Measurements from ENCODE around the gene ABCE1.

ABCE1 gene

GRCh38 chr4:145097821-145098674 is at the start of gene ABCE1, which contains the start of gene ANAPC10:
Gene ABCE1, plus strand, starts transcription at chr4:145098311. Its CDS starts 6,102 bp downstream, at chr4:145104413.
Gene ANAPC10, minus strand, starts transcription at chr4:145098196. Its CDS starts 2,097 bp downstream, at chr4:145096099.
- DNase-seq = peak; percentile 72

- DNase-seq = no peak
Observed at GRCh38 chr4:145048817-145049216, 49.3 kb upstream of the ABCE1 start.

GRCh38 chr4:145049241-145049640 is 48.9 kb upstream of the ABCE1 start:
- no peak for DNase-seq

GRCh38 chr4:145055533-145056257 is 42.4 kb upstream of the ABCE1 start:
- no peak for DNase-seq

GRCh38 chr4:145056325-145057130 is 41.6 kb upstream of the ABCE1 start:
- DNase-seq = no peak

- no peak for DNase-seq
Observed at GRCh38 chr4:145058256-145058655, 39.9 kb upstream of the ABCE1 start.

- no peak for DNase-seq
Observed at GRCh38 chr4:145061318-145061920, 36.7 kb upstream of the ABCE1 start.

- no peak for DNase-seq
Observed at GRCh38 chr4:145066063-145066501, 32.0 kb upstream of the ABCE1 start.

GRCh38 chr4:145069361-145069760 is 28.8 kb upstream of the ABCE1 start:
- DNase-seq = no peak

- DNase-seq = no peak
Observed at GRCh38 chr4:145071560-145071959, 26.6 kb upstream of the ABCE1 start.

GRCh38 chr4:145075742-145076468 is 22.2 kb upstream of the ABCE1 start:
- no peak for DNase-seq

- DNase-seq = no peak
Observed at GRCh38 chr4:145076469-145076855, 21.6 kb upstream of the ABCE1 start.

- no peak for DNase-seq
Observed at GRCh38 chr4:145081756-145082155, 16.4 kb upstream of the ABCE1 start.

- DNase-seq = no peak
Observed at GRCh38 chr4:145083891-145084605, 14.1 kb upstream of the ABCE1 start.

GRCh38 chr4:145090380-145090779 is 7.7 kb upstream of the ABCE1 start:
- no peak for DNase-seq

- DNase-seq = no peak
Observed at GRCh38 chr4:145093638-145094037, 4.5 kb upstream of the ABCE1 start.

GRCh38 chr4:145097331-145097820 is 735 bp upstream of the ABCE1 start:
- DNase-seq = no peak

- no peak for DNase-seq
Observed at GRCh38 chr4:145098675-145099037, 545 bp downstream of the ABCE1 start.

GRCh38 chr4:145099653-145100052 is 1.5 kb downstream of the ABCE1 start:
- DNase-seq = no peak

- DNase-seq = no peak
Observed at GRCh38 chr4:145101091-145101490, 3.0 kb downstream of the ABCE1 start.

GRCh38 chr4:145102619-145103018 is 4.5 kb downstream of the ABCE1 start:
- no peak for DNase-seq
